IPS-18c (cell line): ENCODE measurements around the gene SNX14.

Experiments used
- H3K4me3 ChIP-seq: 2 replicates; pipeline ENCODE4 v1.7.0; 2013; ENCODE audit warnings: low read depth, mild to moderate bottlenecking, low read length, moderate library complexity; ENCODE audit not compliant: insufficient read depth
- H3K9me3 ChIP-seq: one replicate; pipeline ENCODE4 v1.6.1; 2013; ENCODE audit warnings: mild to moderate bottlenecking, low read length, moderate library complexity; ENCODE audit not compliant: control insufficient read depth, insufficient read depth

SNX14 gene

GRCh38 chr6:85460154-85460920, 133.3 kb downstream of the SNX14 start:
- no peaks in the 10 kb centered on the region for H3K9me3 ChIP-seq
- no peak overlapping the region for H3K4me3 ChIP-seq

- H3K9me3 ChIP-seq: no peaks in the 10 kb centered on the region
- no peak overlapping the region for H3K4me3 ChIP-seq
Measured at GRCh38 chr6:85459224-85459901, 134.3 kb downstream of the SNX14 start.

GRCh38 chr6:85458782-85459181, 134.9 kb downstream of the SNX14 start:
- Histone ChIP-seq H3K9me3 (no peaks in the 10 kb centered on the region), H3K4me3 (no peak overlapping the region)

- no peaks in the 10 kb centered on the region for H3K9me3 ChIP-seq
- H3K4me3 ChIP-seq: no peak overlapping the region
Measured at GRCh38 chr6:85458184-85458583, 135.5 kb downstream of the SNX14 start.

- Histone ChIP-seq H3K4me3 (no peak overlapping the region), H3K9me3 (no peaks in the 10 kb centered on the region)
Measured at GRCh38 chr6:85456782-85457181, 136.9 kb downstream of the SNX14 start.
